Esophagus muscularis mucosa (tissue), 4 donors: ENCODE measurements around the gene TAF3.

Experiments
- EP300 ChIP-seq: sonication (generic); formaldehyde crosslinking; IDR thresholded peaks from one replicate; pipeline ENCODE4 v1.6.1; 2017; ENCODE audit warnings: antibody characterized with exemption
- POLR2A ChIP-seq: fragments of 450-650 bp; IDR thresholded peaks from one replicate; pipeline ENCODE4 v1.6.1; 2017; ENCODE audit warnings: antibody characterized with exemption, moderate library complexity, mild to moderate bottlenecking, low read depth
- TF ChIP-seq, protein P1 (sequence below), 3 experiments: fragments of 200-600 bp in 2 of 3; fragments of 450-650 bp in 1 of 3; sonication (generic) in 2 of 3; IDR thresholded peaks; one replicate each; pipeline ENCODE4 v1.5.1; 2017 to 2019; ENCODE audit warnings: antibody characterized with exemption in 3 of 3, mild to moderate bottlenecking in 2 of 3, moderate library complexity in 1 of 3

DNA sequence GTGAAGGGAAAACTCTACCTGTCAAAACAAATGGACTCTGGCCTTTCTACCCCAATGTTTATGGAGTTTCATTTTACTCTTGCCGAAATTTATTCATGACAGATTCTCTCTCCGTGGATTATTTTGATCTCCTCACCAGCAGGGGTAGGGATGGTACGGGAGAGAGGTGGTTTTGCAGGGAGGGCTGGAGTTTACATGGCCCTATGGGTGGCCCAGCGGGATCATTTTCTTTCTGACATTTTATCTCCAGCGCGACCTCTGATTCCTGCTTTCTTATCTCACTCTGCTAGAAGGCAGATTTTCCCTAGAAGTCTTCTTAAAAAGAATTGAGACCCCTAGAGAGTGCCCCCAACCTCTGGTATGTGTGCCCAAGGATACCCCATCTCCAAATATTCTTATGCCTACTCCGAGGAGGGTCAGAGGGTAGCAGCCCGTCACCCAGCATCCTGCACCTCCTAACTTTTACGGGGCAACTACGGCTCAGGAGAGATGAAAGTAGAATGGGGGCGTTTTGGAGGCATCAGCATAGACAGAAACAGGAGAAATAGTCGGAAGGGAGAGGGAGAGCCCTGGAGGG lies 226.1 kb downstream of the TAF3 start:
- TF ChIP-seq, protein P1, sequence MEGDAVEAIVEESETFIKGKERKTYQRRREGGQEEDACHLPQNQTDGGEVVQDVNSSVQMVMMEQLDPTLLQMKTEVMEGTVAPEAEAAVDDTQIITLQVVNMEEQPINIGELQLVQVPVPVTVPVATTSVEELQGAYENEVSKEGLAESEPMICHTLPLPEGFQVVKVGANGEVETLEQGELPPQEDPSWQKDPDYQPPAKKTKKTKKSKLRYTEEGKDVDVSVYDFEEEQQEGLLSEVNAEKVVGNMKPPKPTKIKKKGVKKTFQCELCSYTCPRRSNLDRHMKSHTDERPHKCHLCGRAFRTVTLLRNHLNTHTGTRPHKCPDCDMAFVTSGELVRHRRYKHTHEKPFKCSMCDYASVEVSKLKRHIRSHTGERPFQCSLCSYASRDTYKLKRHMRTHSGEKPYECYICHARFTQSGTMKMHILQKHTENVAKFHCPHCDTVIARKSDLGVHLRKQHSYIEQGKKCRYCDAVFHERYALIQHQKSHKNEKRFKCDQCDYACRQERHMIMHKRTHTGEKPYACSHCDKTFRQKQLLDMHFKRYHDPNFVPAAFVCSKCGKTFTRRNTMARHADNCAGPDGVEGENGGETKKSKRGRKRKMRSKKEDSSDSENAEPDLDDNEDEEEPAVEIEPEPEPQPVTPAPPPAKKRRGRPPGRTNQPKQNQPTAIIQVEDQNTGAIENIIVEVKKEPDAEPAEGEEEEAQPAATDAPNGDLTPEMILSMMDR (IDR thresholded peaks at IDR 0.05), result no peak
- TF ChIP-seq EP300, result no peak
- no peak for TF ChIP-seq POLR2A
